ENCODE measurements around the gene KCNH8. TPM values are rescaled to one million over a fixed set of nuclear protein-coding genes. Genes with fewer than 3 reads are reported as not detected.

The KCNH8 gene
- total and polyA plus RNA-seq, 10 of the 15 experiments (the other 5 are each of a cell fraction or from before 2014, with no cell fraction given), result under 0.01 to 0.18 (median 0.07) TPM; not detected in 2

GRCh38 chr3:19250959-19251610 is 102.8 kb downstream of the KCNH8 start:
- H3K27ac ChIP-seq (ENCODE audit: control insufficient read depth, insufficient read depth), result no peak overlapping the region
- FAIRE-seq (no peak), DNase-seq (ENCODE audit: low read depth, low spot score) (no peak), ATAC-seq (no peak)
- H3K27me3 ChIP-seq (replicated peaks in 1 of 2; ENCODE audit: control insufficient read depth in 2 of 2, insufficient read depth in 2 of 2, low read length in 1 of 2), result no peaks in the 10 kb centered on the region
- no peaks in the 10 kb centered on the region for H3K36me3 ChIP-seq (ENCODE audit: control insufficient read depth in 2 of 2, insufficient read depth in 2 of 2, low read length in 1 of 2)
- no peak overlapping the region for H2AFZ ChIP-seq (ENCODE audit: control insufficient read depth, low read depth, low read length)
- RAD21 ChIA-PET (ENCODE audit: unreplicated experiment), result no interaction called here
- intact Hi-C loops (cut with micrococcal nuclease; ENCODE audit: unreplicated experiment) (no loop called here), in situ Hi-C loops (cut with MboI) (no loop called here)
- H3K4me1 ChIP-seq (ENCODE audit: control insufficient read depth, insufficient read depth, low read length), result no peaks in the 10 kb centered on the region
- no peaks in the 10 kb centered on the region for H3K9me3 ChIP-seq (replicated peaks; ENCODE audit: control insufficient read depth, insufficient read depth, low read length)
- BruUV-seq (replicated peaks), result no TSS peak
- CTCF ChIA-PET, result interaction anchor here (1.0 to 1.7 kb wide), 2 partner anchors 9 to 23 kb away, joined by 3 to 5 read pairs; no protein-coding TSS in a partner anchor
- no peaks in the 10 kb centered on the region for H3K79me2 ChIP-seq (ENCODE audit: control insufficient read depth, insufficient read depth, low read length)
- no peak overlapping the region for H3K9ac ChIP-seq (ENCODE audit: control insufficient read depth, insufficient read depth, low read length)
- no peak overlapping the region for H3K4me2 ChIP-seq (ENCODE audit: control insufficient read depth, insufficient read depth)
- no peaks in the 10 kb centered on the region for H4K20me1 ChIP-seq (ENCODE audit: control insufficient read depth, insufficient read depth)
- SMC1A ChIA-PET (ENCODE audit: uncharacterized antibody, unreplicated experiment), result interaction anchor here (1.6 kb wide), 1 partner anchor 19 kb away, joined by 3 read pairs; no protein-coding TSS in a partner anchor
- 64% methylated on average over 6 of the region's 6 CpGs for WGBS (ENCODE audit: insufficient coverage, insufficient replicate concordance, low lambda C conversion rate, missing lambda C conversion rate)
- H3K4me3 ChIP-seq, result no peak overlapping the region
- no peak for TF ChIP-seq SKIL (IDR thresholded peaks at IDR 0.05; ENCODE audit: low read depth, poor library complexity, severe bottlenecking)
- no peak for TF ChIP-seq E2F8 (IDR thresholded peaks at IDR 0.05; ENCODE audit: low read depth, partially characterized antibody)
- POLR2A ChIA-PET, result no interaction called here
